Measurements from ENCODE around the gene DCDC1. TPM values are rescaled to one million over a fixed set of nuclear protein-coding genes. Genes with fewer than 3 reads are reported as not detected.

The DCDC1 gene
- total RNA-seq, 4 donors from 2014 or later = not detected

DNA sequence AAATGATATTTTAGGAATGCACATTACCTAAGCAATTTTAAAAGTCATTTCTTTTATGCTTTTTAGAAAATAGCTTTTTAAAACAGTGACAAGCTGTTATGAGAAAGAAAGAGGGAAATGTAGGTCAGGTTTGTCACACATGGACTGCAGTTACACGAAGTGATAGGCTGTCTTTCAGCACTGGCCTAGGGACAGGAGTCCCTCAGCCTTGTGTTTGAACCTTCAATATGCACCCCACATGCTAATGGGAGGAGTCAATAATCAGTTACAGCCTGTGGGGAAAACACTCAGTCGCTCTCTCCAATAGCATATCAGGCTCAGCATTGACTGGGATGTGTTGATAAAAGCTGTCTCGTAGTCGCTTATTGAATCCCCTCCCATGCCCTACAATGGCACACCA is 45.9 kb upstream of the DCDC1 start:
- intact Hi-C loops (cut with DNase I) = no loop called here
- H3K4me3 ChIP-seq = no peak overlapping the region
- H3K4me1 ChIP-seq = no peaks in the 10 kb centered on the region
- no peaks in the 10 kb centered on the region for H3K27me3 ChIP-seq
- H3K36me3 ChIP-seq = peaks cover 0 to 4% (median 0%) of the 10 kb centered on the region in 3 donors
- H3K9me3 ChIP-seq = no peaks in the 10 kb centered on the region
- TF ChIP-seq, protein P1, sequence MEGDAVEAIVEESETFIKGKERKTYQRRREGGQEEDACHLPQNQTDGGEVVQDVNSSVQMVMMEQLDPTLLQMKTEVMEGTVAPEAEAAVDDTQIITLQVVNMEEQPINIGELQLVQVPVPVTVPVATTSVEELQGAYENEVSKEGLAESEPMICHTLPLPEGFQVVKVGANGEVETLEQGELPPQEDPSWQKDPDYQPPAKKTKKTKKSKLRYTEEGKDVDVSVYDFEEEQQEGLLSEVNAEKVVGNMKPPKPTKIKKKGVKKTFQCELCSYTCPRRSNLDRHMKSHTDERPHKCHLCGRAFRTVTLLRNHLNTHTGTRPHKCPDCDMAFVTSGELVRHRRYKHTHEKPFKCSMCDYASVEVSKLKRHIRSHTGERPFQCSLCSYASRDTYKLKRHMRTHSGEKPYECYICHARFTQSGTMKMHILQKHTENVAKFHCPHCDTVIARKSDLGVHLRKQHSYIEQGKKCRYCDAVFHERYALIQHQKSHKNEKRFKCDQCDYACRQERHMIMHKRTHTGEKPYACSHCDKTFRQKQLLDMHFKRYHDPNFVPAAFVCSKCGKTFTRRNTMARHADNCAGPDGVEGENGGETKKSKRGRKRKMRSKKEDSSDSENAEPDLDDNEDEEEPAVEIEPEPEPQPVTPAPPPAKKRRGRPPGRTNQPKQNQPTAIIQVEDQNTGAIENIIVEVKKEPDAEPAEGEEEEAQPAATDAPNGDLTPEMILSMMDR (IDR thresholded peaks at IDR 0.05) = no peak
- no peak for TF ChIP-seq POLR2A (IDR thresholded peaks at IDR 0.05)
- H3K27ac ChIP-seq = no peak overlapping the region
- no peak for DNase-seq
- 83 to 97% methylated on average over 4 of the region's 4 CpGs for WGBS, 2 donors

DNA sequence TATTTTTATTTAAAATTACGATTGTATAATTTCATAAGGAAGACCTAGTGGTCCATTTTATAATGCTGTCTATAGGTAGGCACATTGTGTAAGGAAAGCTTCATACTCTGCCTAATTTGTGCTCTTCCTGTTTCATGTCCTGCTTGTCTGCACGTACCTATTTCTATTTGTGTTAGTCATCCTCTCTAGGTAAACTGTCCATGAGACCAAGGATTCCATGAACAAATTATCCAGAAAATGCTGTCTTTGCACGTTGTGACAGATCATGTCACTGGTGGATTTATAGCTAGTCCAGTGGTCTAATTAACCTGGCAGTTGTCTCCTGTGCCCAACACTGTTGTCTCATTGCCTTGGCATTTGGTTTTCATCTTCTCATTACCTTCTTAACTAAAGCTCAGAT is 44.8 kb upstream of the DCDC1 start:
- H3K4me3 ChIP-seq = no peak overlapping the region
- H3K36me3 ChIP-seq = peaks cover 0 to 4% (median 0%) of the 10 kb centered on the region in 3 donors
- no peaks in the 10 kb centered on the region for H3K9me3 ChIP-seq
- H3K27me3 ChIP-seq = no peaks in the 10 kb centered on the region
- 71 to 74% methylated on average over 3 of the region's 3 CpGs for WGBS, 2 donors
- TF ChIP-seq, protein P1 (IDR thresholded peaks at IDR 0.05) = no peak
- no peak for TF ChIP-seq POLR2A (IDR thresholded peaks at IDR 0.05)
- H3K27ac ChIP-seq = no peak overlapping the region
- intact Hi-C loops (cut with DNase I) = no loop called here
- DNase-seq = no peak
- no peaks in the 10 kb centered on the region for H3K4me1 ChIP-seq

GRCh38 chr11:31412946-31413345 is 43.4 kb upstream of the DCDC1 start:
- no peaks in the 10 kb centered on the region for H3K27me3 ChIP-seq
- H3K27ac ChIP-seq = no peak overlapping the region
- intact Hi-C loops (cut with DNase I) = no loop called here
- no peak overlapping the region for H3K4me3 ChIP-seq
- no peaks in the 10 kb centered on the region for H3K9me3 ChIP-seq
- H3K4me1 ChIP-seq = no peaks in the 10 kb centered on the region
- 93 to 100% methylated on average over 2 of the region's 2 CpGs for WGBS, 2 donors
- TF ChIP-seq POLR2A (IDR thresholded peaks at IDR 0.05) = no peak
- TF ChIP-seq, protein P1 (IDR thresholded peaks at IDR 0.05) = no peak
- DNase-seq = no peak
- peaks cover 0 to 4% (median 0%) of the 10 kb centered on the region in 3 donors for H3K36me3 ChIP-seq

DNA sequence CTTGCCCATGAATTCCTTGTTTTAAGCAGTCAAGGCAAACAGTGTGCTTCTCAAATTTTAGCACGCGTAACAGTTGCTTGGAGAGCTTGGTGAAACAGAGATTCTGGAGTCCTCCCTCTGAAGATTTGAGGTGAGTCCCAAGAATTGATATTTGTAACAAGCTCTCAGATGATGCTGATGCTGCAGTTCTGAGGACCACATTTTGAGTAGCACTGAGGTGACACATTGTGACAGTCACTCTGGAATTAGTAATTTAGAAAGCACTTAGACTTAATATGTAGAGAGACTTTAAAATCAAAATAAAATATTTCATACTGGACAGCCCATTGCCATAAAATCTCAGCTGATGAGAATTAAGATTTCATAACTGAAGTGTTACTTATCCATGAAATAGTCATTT is 38.7 kb upstream of the DCDC1 start:
- Histone ChIP-seq H3K4me1 (peaks cover 0 to 8% (median 0%) of the 10 kb centered on the region in 3 donors), H3K27me3 (no peaks in the 10 kb centered on the region), H3K36me3 (no peaks in the 10 kb centered on the region), H3K4me3 (no peak overlapping the region), H3K27ac (no peak overlapping the region), H3K9me3 (no peaks in the 10 kb centered on the region)
- DNase-seq = no peak
- intact Hi-C loops (cut with DNase I) = no loop called here
- 94 to 97% methylated on average over 2 of the region's 2 CpGs for WGBS, 2 donors
- TF ChIP-seq, protein P1 (IDR thresholded peaks at IDR 0.05) = no peak
- TF ChIP-seq POLR2A (IDR thresholded peaks at IDR 0.05) = no peak

DNA sequence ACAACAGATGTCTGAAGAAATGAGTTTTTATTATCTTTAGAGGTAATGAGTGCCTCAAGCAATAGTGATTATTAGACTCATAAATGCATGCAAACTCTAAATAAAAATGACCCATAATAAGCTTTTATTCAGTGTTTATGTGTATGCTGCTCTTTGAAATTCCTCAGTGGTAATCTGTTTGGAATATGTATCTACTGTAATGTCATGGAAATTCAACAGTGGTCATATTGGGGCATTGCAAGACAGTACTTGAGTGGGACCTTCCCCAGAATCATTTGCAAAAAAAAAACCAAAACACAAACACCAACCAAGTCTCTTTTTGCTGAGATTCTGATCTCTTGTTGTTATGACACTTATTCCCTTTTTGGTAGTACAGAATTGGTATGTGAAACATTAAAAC is 35.1 kb upstream of the DCDC1 start:
- H3K4me3 ChIP-seq = no peak overlapping the region
- H3K4me1 ChIP-seq = peaks cover 0 to 8% (median 0%) of the 10 kb centered on the region in 3 donors
- TF ChIP-seq, protein P1 (IDR thresholded peaks at IDR 0.05) = no peak
- no peak for TF ChIP-seq POLR2A (IDR thresholded peaks at IDR 0.05)
- peaks cover 0 to 8% (median 0%) of the 10 kb centered on the region in 3 donors for H3K36me3 ChIP-seq
- no peak overlapping the region for H3K27ac ChIP-seq
- DNase-seq = no peak
- H3K27me3 ChIP-seq = no peaks in the 10 kb centered on the region
- intact Hi-C loops (cut with DNase I) = no loop called here
- H3K9me3 ChIP-seq = no peaks in the 10 kb centered on the region
